Fibroblast of the aortic adventitia (primary cell): ENCODE measurements around the gene RALGAPA1. TPM values are rescaled to one million over a fixed set of nuclear protein-coding genes. Genes with fewer than 3 reads are reported as not detected.
"Not testable (repeated sequence)": the region's sequence is repeated elsewhere in the genome, so short reads cannot be mapped to it uniquely, and the experiment has no call there.

ENCODE experiments used
- DNase-seq: peaks from one replicate; pipeline ENCODE4 v3.0.0-alpha.2; 2010; ENCODE audit warnings: low read depth
- H3K4me3 ChIP-seq: 2 replicates; pipeline ENCODE4 v1.5.1; 2011; ENCODE audit warnings: low read depth, mild to moderate bottlenecking, control low read depth, low read length, moderate library complexity
- CTCF ChIP-seq: IDR thresholded peaks from 2 replicates; pipeline ENCODE4 v1.5.1; 2011; ENCODE audit warnings: mild to moderate bottlenecking, low read length, control low read depth, inconsistent platforms; ENCODE audit not compliant: insufficient read depth
- total RNA-seq: library from RNA; depleted of rRNA; stranded (reverse); fragments of >200 nt; gene quantifications from 2 replicates; pipeline ENCODE4 v1.2.3, GENCODE V29; 2012; ENCODE audit warnings: low replicate concordance

The RALGAPA1 gene
- total RNA-seq, 1 donor = 52.5 TPM

GRCh38 chr14:35849122-35849521 is 40.0 kb upstream of the RALGAPA1 start:
- no peak for DNase-seq
- H3K4me3 ChIP-seq = no peak overlapping the region
- TF ChIP-seq CTCF = no peak

GRCh38 chr14:35847636-35848035 is 38.5 kb upstream of the RALGAPA1 start:
- DNase-seq = no peak
- no peak overlapping the region for H3K4me3 ChIP-seq
- TF ChIP-seq CTCF = no peak

- no peak for DNase-seq
- H3K4me3 ChIP-seq = no peak overlapping the region
- TF ChIP-seq CTCF = no peak
Measured at GRCh38 chr14:35844494-35844893, 35.4 kb upstream of the RALGAPA1 start.

- H3K4me3 ChIP-seq = not testable (repeated sequence)
Measured at GRCh38 chr14:35842245-35842644, 33.1 kb upstream of the RALGAPA1 start.

GRCh38 chr14:35841704-35842103 is 32.6 kb upstream of the RALGAPA1 start:
- DNase-seq, H3K4me3 ChIP-seq: not testable (repeated sequence)

More at GRCh38 chr14:35842245-35842644, 33.1 kb upstream of the RALGAPA1 start:
- DNase-seq = not testable (repeated sequence)

- H3K4me3 ChIP-seq = no peak overlapping the region
- no peak for TF ChIP-seq CTCF
- no peak for DNase-seq
Measured at GRCh38 chr14:35835208-35835982, 26.3 kb upstream of the RALGAPA1 start.

GRCh38 chr14:35829449-35829848 is 20.4 kb upstream of the RALGAPA1 start:
- no peak for TF ChIP-seq CTCF
- DNase-seq = peak; percentile 54

More at GRCh38 chr14:35829449-35829848, 20.4 kb upstream of the RALGAPA1 start:
- no peak overlapping the region for H3K4me3 ChIP-seq
